H9 (cell line): ENCODE data around the gene TRPV5. TPM values are rescaled to one million over a fixed set of nuclear protein-coding genes. Genes with fewer than 3 reads are reported as not detected.

Source experiments
- DNase-seq: peaks from one replicate; pipeline ENCODE4 v3.0.0-alpha.2; 2017
- H2AFZ ChIP-seq: one replicate; pipeline ENCODE4 v1.6.1; 2013; ENCODE audit warnings: mild to moderate bottlenecking, low read length, control low read depth, moderate library complexity
- H2AK5ac ChIP-seq: 2 replicates; pipeline ENCODE4 v1.6.1; 2013; ENCODE audit warnings: low read length, control low read depth, mixed read lengths; ENCODE audit not compliant: insufficient read length
- H2BK120ac ChIP-seq: one replicate; pipeline ENCODE4 v1.6.1; 2013; ENCODE audit warnings: low read depth, mild to moderate bottlenecking, low read length, control low read depth, inconsistent platforms; ENCODE audit not compliant: poor library complexity, severe bottlenecking
- H2BK12ac ChIP-seq: 2 replicates; pipeline ENCODE4 v1.6.1; 2013; ENCODE audit warnings: low read length, control low read depth, mixed read lengths, low read depth; ENCODE audit not compliant: insufficient read length
- H2BK15ac ChIP-seq: 2 replicates; pipeline ENCODE4 v1.6.1; 2013; ENCODE audit warnings: low read depth, low read length, control low read depth
- H2BK20ac ChIP-seq: one replicate; pipeline ENCODE4 v1.6.1; 2013; ENCODE audit warnings: low read depth, mild to moderate bottlenecking, low read length, control low read depth, inconsistent platforms; ENCODE audit not compliant: poor library complexity, severe bottlenecking
- H2BK5ac ChIP-seq: 2 replicates; pipeline ENCODE4 v1.6.1; 2013; ENCODE audit warnings: low read length, control low read depth, mixed read lengths; ENCODE audit not compliant: insufficient read length
- H3K14ac ChIP-seq: 2 replicates; pipeline ENCODE4 v1.6.1; 2013; ENCODE audit warnings: low read length, control low read depth; ENCODE audit not compliant: insufficient read depth
- H3K18ac ChIP-seq: 2 replicates; pipeline ENCODE4 v1.6.1; 2013; ENCODE audit warnings: low read depth, mild to moderate bottlenecking, mixed read lengths, low read length, control low read depth; ENCODE audit not compliant: insufficient read length
- H3K23ac ChIP-seq: 2 replicates; pipeline ENCODE4 v1.6.1; 2013; ENCODE audit warnings: low read length, control low read depth, mixed read lengths, low read depth; ENCODE audit not compliant: insufficient read length
- H3K23me2 ChIP-seq: 2 replicates; pipeline ENCODE4 v1.6.1; 2013; ENCODE audit warnings: low read depth, mild to moderate bottlenecking, mixed read lengths, low read length, control low read depth; ENCODE audit not compliant: insufficient read length, poor library complexity, severe bottlenecking
- H3K27ac ChIP-seq: 2 replicates; pipeline ENCODE4 v1.5.1; 2013; ENCODE audit warnings: low read length, control low read depth, mixed read lengths, low read depth; ENCODE audit not compliant: insufficient read length
- H3K27me3 ChIP-seq: 2 replicates; pipeline ENCODE4 v1.6.1; 2013; ENCODE audit warnings: low read length, control low read depth, inconsistent platforms; ENCODE audit not compliant: insufficient read depth
- H3K4ac ChIP-seq: 2 replicates; pipeline ENCODE4 v1.6.1; 2013; ENCODE audit warnings: low read depth, mild to moderate bottlenecking, control low read depth, inconsistent platforms, low read length, moderate library complexity
- H3K4me1 ChIP-seq: 2 replicates; pipeline ENCODE4 v1.6.1; 2013; ENCODE audit warnings: low read length, control low read depth, inconsistent platforms; ENCODE audit not compliant: insufficient read depth
- H3K4me2 ChIP-seq: 2 replicates; pipeline ENCODE4 v1.6.1; 2013; ENCODE audit warnings: low read length, control low read depth, mixed read lengths; ENCODE audit not compliant: insufficient read length, insufficient read depth
- H3K56ac ChIP-seq: 2 replicates; pipeline ENCODE4 v1.6.1; 2013; ENCODE audit warnings: low read depth, mild to moderate bottlenecking, mixed read lengths, low read length, control low read depth; ENCODE audit not compliant: insufficient read length
- H3K79me1 ChIP-seq: 2 replicates; pipeline ENCODE4 v1.6.1; 2013; ENCODE audit warnings: low read depth, mild to moderate bottlenecking, moderate library complexity, low read length, control low read depth, inconsistent platforms; ENCODE audit not compliant: insufficient read depth, poor library complexity, severe bottlenecking
- H3K79me2 ChIP-seq: 2 replicates; pipeline ENCODE4 v1.6.1; 2013; ENCODE audit warnings: low read length, control low read depth, inconsistent platforms; ENCODE audit not compliant: insufficient read depth
- H3K9ac ChIP-seq: 2 replicates; pipeline ENCODE4 v1.6.1; 2013; ENCODE audit warnings: low read length, control low read depth, mixed read lengths; ENCODE audit not compliant: insufficient read length; ENCODE audit errors: extremely low read depth
- H3K9me3 ChIP-seq: one replicate; pipeline ENCODE4 v1.6.1; 2013; ENCODE audit warnings: low read depth, low read length, inconsistent platforms; ENCODE audit not compliant: control insufficient read depth
- H3T11ph ChIP-seq: one replicate; pipeline ENCODE4 v1.6.1; 2013; ENCODE audit warnings: mild to moderate bottlenecking, low read length, control low read depth, inconsistent platforms
- H4K20me1 ChIP-seq: one replicate; pipeline ENCODE4 v1.6.1; 2013; ENCODE audit not compliant: control insufficient read depth, insufficient read length, insufficient read depth
- H4K5ac ChIP-seq: 2 replicates; pipeline ENCODE4 v1.6.1; 2013; ENCODE audit warnings: low read depth, mild to moderate bottlenecking, mixed read lengths, low read length, control low read depth; ENCODE audit not compliant: insufficient read length
- H4K8ac ChIP-seq: replicated peaks from 2 replicates; pipeline ENCODE4 v1.6.1; 2013; ENCODE audit warnings: low read length, control low read depth, mixed read lengths, low read depth; ENCODE audit not compliant: insufficient read length
- H4K91ac ChIP-seq: 2 replicates; pipeline ENCODE4 v1.6.1; 2013; ENCODE audit warnings: low read depth, mild to moderate bottlenecking, moderate library complexity, mixed read lengths, low read length, control low read depth; ENCODE audit not compliant: insufficient read length
- H3K27ac Mint-ChIP-seq, 3 experiments: 2 replicates in 2 of 3; 3 replicates in 1 of 3; pipeline ENCODE4 v1.8.0; 2020 to 2021; ENCODE audit warnings: mixed read lengths in 3 of 3, mild to moderate bottlenecking in 1 of 3, moderate library complexity in 1 of 3
- H3K27me3 Mint-ChIP-seq: 2 replicates; pipeline ENCODE4 v1.8.0; 2021; ENCODE audit warnings: low read depth, mild to moderate bottlenecking, moderate library complexity, mixed read lengths
- H3K36me3 Mint-ChIP-seq, 3 experiments: 2 replicates in 2 of 3; 3 replicates in 1 of 3; pipeline ENCODE4 v1.8.0; 2020 to 2021; ENCODE audit warnings: low read depth in 3 of 3, mixed read lengths in 3 of 3; ENCODE audit not compliant: insufficient read depth in 1 of 3
- H3K4me1 Mint-ChIP-seq, 2 experiments: 2 replicates each; pipeline ENCODE4 v1.8.0; 2020; ENCODE audit warnings: mixed read lengths in 2 of 2
- H3K4me3 Mint-ChIP-seq, 2 experiments: 2 replicates in 1 of 2; 3 replicates in 1 of 2; pipeline ENCODE4 v1.8.0; 2020 to 2021; ENCODE audit warnings: mild to moderate bottlenecking in 2 of 2, mixed read lengths in 2 of 2, moderate library complexity in 1 of 2
- H3K9me3 Mint-ChIP-seq, 2 experiments: 2 replicates in 1 of 2; 3 replicates in 1 of 2; pipeline ENCODE4 v1.8.0; 2020; ENCODE audit warnings: mild to moderate bottlenecking in 2 of 2, mixed read lengths in 2 of 2, moderate library complexity in 1 of 2
- CTCF ChIP-seq: fragments of 200-600 bp; sonication (generic); conservative IDR thresholded peaks from 3 replicates; pipeline ENCODE4 v1.8.0; 2021; ENCODE audit warnings: antibody characterized with exemption, mild to moderate bottlenecking
- WGBS: extraction: QIAGEN DNeasy Blood & Tissue Kit; methylation state at CpG from one replicate; pipeline ENCODE4 v1.1.7; 2013; ENCODE audit warnings: missing lambda C conversion rate, low lambda C conversion rate, mixed read lengths; ENCODE audit not compliant: insufficient read length; ENCODE audit errors: extremely low coverage; 5-methylcytosine and 5-hydroxymethylcytosine counted together
- total RNA-seq: library from RNA; stranded (reverse); gene quantifications from 2 replicates; pipeline ENCODE4 v1.2.1, GENCODE V29; 2021

The TRPV5 gene
- total RNA-seq, 1 experiment from 2014 or later, result not detected

- Histone ChIP-seq H3K79me1 (no peaks in the 10 kb centered on the region), H2BK20ac (no peak overlapping the region), H3K18ac (no peak overlapping the region), H2BK120ac (no peak overlapping the region), H3K27me3 (no peaks in the 10 kb centered on the region), H2BK12ac (no peak overlapping the region), H4K5ac (no peak overlapping the region), H4K91ac (no peak overlapping the region), H3T11ph (no peak overlapping the region), H2AK5ac (no peak overlapping the region), H2AFZ (no peak overlapping the region), H3K14ac (no peak overlapping the region), H2BK15ac (no peak overlapping the region), H3K9ac (no peak overlapping the region), H3K79me2 (no peaks in the 10 kb centered on the region), H3K4ac (no peak overlapping the region), H3K4me2 (no peak overlapping the region), H3K4me1 (peaks cover 3% of the 10 kb centered on the region; the same call in 1 of the 2 replicates), H3K56ac (no peak overlapping the region), H3K23ac (no peak overlapping the region), H2BK5ac (no peak overlapping the region), H4K20me1 (no peaks in the 10 kb centered on the region), H4K8ac (no peak overlapping the region), H3K27ac (no peak overlapping the region), H3K9me3 (no peaks in the 10 kb centered on the region), H3K23me2 (no peaks in the 10 kb centered on the region)
- peak overlapping the region in 1 of 3 experiments; percentile 18; a peak in 2 of 7 replicates for H3K27ac Mint-ChIP-seq
- H3K4me1 Mint-ChIP-seq, result peaks cover 9 to 11% of the 10 kb centered on the region in 2 experiments
- peaks cover 39% of the 10 kb centered on the region for H3K27me3 Mint-ChIP-seq
- no CpG with 5 or more reads among the region's 11 CpGs for WGBS
- H3K36me3 Mint-ChIP-seq, result no peaks in the 10 kb centered on the region; a peak in 1 of 7 replicates
- DNase-seq, result no peak
- TF ChIP-seq CTCF, result no peak
- H3K9me3 Mint-ChIP-seq, result peaks cover 0 to 3% of the 10 kb centered on the region in 2 experiments; a peak in 1 of 5 replicates
- no peak overlapping the region for H3K4me3 Mint-ChIP-seq
These were observed 3.3 kb downstream of the TRPV5 start for GRCh38 chr7:142930126-142930730.
